HG03469 (cell line): ENCODE measurements around the gene TREH.

ENCODE experiments used
- ATAC-seq: cut with Tn5 transposase; IDR thresholded peaks from one replicate; pipeline ENCODE4 v1.9.1; 2021; ENCODE audit warnings: mild to moderate bottlenecking, moderate library complexity, moderate number of reproducible peaks; ENCODE audit not compliant: unreplicated experiment

Gene TREH

GRCh38 chr11:118672846-118673245, 6.6 kb downstream of the TREH start:
- ATAC-seq, result no peak

- no peak for ATAC-seq
These were observed 8.2 kb downstream of the TREH start for GRCh38 chr11:118671254-118671653.

GRCh38 chr11:118670063-118670462, 9.4 kb downstream of the TREH start:
- no peak for ATAC-seq

- no peak for ATAC-seq
These were observed 13.1 kb downstream of the TREH start for GRCh38 chr11:118666371-118666770.

GRCh38 chr11:118663902-118664301, 15.5 kb downstream of the TREH start:
- ATAC-seq, result no peak

GRCh38 chr11:118663381-118663780, 16.1 kb downstream of the TREH start:
- ATAC-seq, result no peak

GRCh38 chr11:118662401-118663271, 16.8 kb downstream of the TREH start:
- ATAC-seq, result no peak

GRCh38 chr11:118661425-118662301, 17.8 kb downstream of the TREH start:
- no peak for ATAC-seq

GRCh38 chr11:118660681-118661424, 18.6 kb downstream of the TREH start:
- no peak for ATAC-seq

- ATAC-seq, result no peak
These were observed 19.3 kb downstream of the TREH start for GRCh38 chr11:118659953-118660680.

- no peak for ATAC-seq
These were observed 20.0 kb downstream of the TREH start for GRCh38 chr11:118659314-118659952.

- ATAC-seq, result no peak
These were observed 20.8 kb downstream of the TREH start for GRCh38 chr11:118658429-118659313.

- no peak for ATAC-seq
These were observed 21.6 kb downstream of the TREH start for GRCh38 chr11:118657709-118658428.

- no peak for ATAC-seq
These were observed 22.2 kb downstream of the TREH start for GRCh38 chr11:118657238-118657637.

- ATAC-seq, result no peak
These were observed 22.8 kb downstream of the TREH start for GRCh38 chr11:118656563-118657165.

GRCh38 chr11:118655486-118656190, 23.8 kb downstream of the TREH start:
- no peak for ATAC-seq

- no peak for ATAC-seq
These were observed 25.6 kb downstream of the TREH start for GRCh38 chr11:118653684-118654390.
